Kidney capillary endothelial cell (primary cell): ENCODE measurements around the gene RNF126.
"Not testable (repeated sequence)": the region's sequence is repeated elsewhere in the genome, so short reads cannot be mapped to it uniquely, and the experiment has no call there.

Source experiments
- DNase-seq: peaks from one replicate; pipeline ENCODE4 v3.0.0-alpha.2; 2018; ENCODE audit warnings: low spot score

RNF126 gene

DNA sequence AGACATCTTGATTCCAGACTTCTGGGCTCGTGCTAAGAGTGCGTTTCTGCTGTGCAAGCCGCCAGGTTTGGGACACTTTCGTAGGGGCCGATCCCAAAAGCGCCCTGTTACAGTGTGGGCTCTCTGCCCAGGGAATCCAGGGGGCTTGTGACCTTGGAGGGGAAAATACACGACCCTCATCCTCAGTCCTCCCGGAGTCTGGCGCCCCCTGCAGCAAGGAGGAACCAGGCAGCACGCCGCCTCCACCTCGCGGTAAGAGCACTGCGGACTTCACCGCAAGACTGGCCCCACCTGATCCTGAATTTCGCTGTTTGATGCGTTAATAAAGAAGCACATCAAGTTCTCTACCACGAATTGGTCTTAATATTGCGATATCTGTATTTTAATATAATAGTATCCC lies 34.8 kb downstream of the RNF126 start:
- DNase-seq: no peak

- not testable (repeated sequence) for DNase-seq
These were observed 36.4 kb downstream of the RNF126 start for GRCh38 chr19:626566-626965.

GRCh38 chr19:625257-625656 lies 37.8 kb downstream of the RNF126 start:
- no peak for DNase-seq

DNA sequence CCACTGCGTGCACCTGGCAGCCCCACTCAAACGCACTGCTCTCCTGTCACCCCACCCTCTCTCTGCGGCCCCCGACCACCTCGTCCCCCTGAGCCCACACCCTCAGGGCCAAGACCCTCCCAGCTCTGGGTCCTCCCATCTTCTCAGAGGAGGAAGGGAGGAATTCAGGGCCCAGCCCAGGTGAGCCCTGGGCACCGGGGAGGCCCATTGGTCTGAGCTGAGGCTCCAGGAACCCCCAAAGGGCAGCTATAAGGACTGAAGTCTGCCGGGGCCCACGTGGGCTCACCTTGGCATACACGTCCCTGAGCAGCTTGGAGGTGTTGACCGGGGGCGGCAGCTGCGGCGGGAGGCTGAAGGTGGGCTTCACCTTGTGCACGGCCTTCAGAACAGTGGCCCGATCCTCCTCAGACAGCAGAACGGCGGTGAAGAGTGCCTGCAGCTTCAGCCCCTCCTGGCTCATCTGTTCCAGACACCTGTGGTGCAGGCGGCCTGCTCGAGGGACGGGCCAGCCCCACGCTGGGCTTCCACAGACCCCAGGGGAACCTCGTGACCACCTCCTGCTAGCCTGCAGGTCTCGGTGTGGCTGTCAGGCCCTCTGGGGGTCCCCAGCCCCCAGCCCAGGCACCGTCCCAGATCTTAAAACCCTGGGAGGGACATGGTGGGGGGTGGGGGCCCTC lies 38.4 kb downstream of the RNF126 start:
- DNase-seq: no peak

DNA sequence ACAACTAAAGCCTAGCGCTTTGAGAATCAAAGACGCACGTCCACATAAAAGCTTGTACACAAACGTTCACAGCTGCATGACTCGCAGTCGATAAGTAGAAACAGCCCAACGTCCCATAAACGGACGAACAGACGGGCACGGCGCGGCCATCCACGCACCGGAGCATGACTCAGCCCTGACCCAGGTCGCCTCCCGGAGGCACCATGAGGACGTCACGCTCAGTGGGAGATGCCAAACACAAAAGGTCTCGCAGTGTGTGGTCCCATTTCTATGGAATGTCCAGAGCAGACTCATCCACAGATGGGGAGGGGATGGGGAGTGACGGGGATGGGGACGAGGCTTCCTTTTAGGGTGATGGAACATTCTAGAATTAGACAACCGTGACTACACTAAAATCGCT lies 39.0 kb downstream of the RNF126 start:
- no peak for DNase-seq

DNA sequence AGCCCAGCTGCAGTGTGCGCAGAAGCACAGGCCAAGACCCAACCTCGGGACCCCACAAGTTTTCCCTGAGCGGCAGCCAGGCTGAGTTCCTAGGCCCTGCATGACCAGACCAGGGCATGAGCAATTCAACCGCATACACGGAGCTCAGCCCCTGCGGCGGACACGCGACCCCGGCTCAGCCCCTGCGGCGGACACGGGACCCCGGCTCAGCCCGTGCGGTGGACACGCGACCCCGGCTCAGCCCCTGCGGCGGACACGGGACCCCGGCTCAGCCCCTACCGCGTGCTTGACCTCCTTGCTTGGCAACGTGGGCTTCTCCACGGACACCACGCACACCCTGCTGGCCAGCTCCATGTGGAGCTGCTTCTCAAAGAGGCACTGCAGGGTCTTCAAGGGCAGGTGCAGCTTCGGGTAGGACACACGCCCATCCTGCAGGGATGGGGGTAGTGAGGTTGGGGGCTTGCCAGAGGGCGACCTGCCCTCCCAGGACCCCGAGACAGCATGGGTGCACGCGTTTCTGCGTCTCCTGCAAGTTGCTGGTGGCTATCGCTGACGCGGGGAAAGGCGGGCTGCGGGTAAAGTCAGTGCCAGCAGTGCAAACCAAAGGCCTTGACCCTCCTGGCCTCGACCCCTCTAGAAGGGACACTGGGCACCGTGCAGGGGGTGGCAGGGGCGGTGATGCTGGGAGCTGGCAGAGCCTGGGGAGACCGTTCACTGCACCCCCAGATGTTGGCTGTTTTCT lies 39.7 kb downstream of the RNF126 start:
- DNase-seq: no peak

- DNase-seq: no peak
These were observed 40.3 kb downstream of the RNF126 start for GRCh38 chr19:622666-623065.

DNA sequence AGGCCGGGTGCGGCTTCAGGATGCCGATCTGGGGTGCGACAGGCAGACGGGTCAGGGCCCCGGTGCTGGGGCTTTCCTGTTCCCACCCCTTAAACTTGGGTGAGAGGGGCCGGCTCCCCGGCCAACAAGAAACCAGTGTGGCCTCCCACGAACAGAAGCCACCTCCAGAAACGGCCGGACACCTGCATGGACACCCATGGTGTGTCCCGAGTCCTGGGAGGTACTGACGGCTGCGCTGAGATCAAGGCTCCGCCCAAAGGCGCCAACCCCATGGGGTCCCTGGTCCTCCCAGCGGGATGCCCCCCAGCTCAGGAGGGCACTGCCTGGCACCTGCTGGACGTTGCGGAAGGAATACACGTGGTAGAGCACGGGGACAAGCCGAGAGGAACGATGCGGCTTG lies 41.2 kb downstream of the RNF126 start:
- no peak for DNase-seq

DNA sequence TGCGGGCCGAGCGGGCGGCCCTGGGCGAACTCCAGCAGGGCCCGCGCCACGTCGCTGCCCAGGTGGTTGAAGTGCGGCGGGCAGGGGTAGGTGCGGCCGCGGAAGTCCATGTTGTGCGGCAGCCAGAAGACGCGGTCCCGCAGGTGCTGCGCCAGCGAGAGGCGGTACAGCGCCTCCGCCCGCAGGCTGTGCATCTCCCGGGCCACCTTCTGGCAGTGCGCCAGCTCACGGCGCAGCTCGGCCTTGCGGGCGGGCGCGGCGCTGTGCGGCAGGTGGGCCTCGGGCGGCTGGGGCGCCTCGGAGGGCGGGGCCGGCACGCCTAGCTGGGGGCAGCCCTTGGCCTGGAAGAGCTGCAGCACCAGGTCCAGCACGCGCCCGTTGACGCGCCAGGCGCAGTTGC lies 41.8 kb downstream of the RNF126 start:
- not testable (repeated sequence) for DNase-seq

DNA sequence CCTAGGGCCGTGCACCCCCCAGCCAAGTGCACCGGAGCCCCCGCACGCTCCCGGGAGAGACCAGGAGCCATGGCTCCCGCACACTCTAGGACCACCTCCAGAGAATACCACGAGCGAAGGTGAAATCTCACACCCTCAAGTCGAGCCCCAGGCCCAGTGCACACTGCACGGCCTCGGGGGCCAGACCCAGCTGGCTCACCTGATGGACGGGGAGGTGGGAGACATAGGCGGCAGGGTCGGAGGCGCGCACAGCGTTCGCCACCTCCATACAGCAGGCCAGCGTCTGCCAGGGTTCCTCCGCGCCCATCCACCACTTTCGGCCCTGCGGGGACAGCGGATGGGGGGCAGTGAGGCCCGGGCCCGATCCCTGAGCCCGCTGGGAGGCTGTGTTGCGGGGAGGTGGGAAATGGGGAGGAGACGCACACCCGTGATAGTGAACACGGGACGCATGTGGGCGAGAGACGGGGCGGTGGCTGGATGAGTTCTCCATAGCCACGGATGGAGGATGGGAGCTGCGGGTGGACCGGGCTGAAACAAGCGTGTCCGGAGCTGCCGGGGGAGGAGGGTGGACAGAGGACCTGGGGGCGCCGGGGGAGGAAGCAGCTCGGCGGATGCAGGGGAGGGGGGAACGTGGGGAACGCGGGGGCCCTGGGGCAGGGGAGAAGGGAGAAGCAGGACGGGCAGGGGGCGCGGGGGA lies 42.7 kb downstream of the RNF126 start:
- no peak for DNase-seq

DNA sequence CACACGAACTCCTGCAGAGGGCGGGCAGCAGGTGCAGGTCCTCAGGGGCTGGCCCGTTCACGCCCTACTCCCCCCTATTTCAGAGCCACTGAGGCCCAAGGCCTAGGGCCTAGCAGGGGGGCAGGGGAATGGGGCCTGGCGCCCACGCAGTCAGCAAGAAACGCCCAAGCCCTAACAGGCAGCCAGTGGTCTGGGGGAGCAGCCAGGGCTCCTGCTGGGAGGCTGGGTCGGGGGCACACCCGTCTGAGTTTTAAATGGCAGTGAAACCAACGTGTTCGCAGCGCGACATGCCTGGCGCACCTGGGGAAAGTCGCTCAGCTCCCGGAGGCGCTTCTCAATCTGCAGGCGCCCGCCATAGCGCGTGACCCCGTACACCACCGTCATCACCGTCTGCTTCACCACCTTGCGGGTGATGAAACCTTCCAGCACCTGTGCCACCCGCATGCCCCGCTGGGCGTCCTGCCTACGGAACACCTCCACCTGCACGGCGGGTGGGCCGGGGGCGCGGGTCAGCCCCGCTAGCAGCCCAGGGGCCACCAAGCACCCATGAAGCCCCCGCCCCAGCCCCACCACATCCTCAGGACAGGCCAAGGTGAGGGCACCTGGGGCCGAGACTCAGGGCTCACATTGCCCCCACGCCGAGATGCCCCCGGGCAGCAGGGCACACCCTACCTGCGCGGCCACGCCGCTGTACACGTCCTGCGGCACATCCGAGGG lies 43.6 kb downstream of the RNF126 start:
- no peak for DNase-seq

DNA sequence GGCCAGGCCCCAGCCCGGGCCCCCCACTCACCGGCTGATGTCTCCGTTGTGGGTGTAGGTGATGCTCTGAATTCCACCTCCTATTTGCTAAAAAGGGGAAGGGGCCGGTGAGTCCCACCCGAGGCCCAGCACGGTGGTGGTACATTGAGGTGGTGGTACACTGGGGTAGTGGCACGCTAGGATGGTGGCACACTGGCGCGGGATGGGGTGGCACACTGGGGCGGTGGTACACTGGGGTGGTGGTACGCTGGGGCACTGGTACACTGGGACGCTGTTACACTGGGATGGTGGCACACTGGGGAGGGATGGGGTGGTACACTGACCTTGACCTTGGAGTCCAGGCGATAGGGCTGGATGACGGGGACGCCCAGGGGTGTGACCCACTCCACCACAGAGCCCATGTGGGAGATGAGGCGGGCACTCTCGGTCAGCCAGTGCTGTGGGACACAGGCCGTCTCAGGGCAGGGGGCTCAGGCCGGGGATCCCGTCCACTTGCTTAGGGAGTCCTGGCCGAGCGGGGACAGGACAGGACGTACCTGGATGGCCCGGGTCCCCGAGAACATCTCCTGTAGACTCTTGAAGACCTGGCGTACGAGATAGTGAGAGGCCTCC lies 44.2 kb downstream of the RNF126 start:
- no peak for DNase-seq

DNA sequence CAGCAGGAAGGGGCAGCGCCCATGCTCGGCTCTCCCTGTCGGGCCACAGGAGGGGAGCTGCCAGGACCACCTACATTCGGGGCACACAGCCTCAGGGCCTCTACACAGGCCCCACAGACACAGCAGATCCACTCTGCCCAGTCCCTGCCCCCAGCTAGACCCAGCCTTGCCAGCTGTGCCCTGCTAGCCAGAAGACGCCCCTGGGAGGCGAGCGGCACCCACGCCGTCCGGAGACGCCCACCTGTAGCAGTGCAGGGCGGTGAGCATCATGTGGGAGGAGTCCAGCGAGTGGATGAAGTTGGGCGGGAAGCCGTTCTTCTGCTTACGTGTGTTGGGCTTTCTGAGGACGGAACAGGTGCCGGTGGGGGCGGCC lies 44.8 kb downstream of the RNF126 start:
- no peak for DNase-seq

DNA sequence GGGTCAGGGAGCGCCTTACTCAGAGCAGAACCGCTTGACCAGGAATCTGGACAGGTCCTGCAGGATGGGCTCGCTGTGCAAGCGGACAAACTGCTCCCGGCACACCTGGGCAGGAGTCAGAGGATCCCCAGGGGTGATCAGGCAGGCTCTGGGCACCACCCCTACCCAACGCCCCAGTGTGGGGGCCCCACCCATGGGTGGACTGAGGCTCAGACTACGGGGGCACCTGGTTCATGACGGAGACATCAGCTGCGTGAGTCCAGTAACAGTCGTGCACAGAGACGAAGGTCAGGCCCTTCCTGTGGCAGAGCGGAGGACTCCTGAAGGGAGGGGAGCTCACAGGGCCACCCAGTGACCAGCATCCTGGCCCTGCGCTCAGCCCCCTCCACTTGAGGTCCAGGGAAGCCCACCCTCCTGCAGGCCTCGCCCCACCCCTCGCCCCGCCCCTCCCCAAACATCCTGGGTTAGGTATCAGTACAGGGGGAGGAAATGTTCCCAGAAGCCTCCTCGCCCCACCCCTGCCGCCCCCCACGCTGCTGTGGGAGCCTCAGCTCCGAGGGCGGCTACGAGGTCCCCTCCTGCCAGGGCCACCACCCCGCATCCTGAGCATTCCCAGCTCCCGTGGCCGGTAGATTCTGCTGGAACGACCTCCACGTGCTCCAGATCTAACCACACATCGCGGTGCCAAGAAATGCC lies 45.3 kb downstream of the RNF126 start:
- DNase-seq: no peak

DNA sequence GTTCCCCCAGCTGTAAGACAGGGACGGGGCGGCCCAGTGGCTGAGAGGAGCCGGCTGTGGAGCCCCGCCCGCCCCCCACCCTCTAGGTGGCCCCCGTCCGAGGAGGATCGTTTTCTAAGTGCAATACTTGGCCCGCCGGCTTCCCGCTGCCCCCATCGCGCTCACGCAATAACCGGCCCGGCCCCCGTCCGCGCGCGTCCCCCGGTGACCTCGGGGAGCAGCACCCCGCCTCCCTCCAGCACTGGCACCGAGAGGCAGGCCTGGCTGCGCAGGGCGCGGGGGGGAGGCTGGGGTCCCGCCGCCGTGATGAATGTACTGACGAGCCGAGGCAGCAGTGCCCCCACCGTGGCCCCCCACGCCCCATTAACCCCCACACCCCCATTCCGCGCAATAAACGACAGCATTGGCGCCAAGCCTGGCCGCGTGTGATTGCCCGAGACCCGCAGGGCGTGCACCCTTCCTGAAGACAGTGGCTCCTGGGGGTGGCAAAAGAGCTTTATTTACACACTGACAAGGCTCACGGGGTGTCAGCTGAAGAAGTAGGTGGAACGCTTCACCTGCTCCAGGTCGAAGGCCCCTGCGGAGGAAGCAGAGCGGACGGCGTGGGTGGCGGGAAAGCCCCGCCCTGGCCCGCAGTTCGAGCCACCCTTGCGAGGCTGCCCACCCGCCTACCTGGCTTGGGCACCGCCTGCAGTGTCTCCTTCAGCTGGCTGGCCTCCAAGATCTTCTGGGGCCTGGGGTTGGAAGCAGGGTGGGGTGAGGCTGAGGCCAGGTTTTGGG lies 46.1 kb downstream of the RNF126 start:
- DNase-seq: no peak

DNA sequence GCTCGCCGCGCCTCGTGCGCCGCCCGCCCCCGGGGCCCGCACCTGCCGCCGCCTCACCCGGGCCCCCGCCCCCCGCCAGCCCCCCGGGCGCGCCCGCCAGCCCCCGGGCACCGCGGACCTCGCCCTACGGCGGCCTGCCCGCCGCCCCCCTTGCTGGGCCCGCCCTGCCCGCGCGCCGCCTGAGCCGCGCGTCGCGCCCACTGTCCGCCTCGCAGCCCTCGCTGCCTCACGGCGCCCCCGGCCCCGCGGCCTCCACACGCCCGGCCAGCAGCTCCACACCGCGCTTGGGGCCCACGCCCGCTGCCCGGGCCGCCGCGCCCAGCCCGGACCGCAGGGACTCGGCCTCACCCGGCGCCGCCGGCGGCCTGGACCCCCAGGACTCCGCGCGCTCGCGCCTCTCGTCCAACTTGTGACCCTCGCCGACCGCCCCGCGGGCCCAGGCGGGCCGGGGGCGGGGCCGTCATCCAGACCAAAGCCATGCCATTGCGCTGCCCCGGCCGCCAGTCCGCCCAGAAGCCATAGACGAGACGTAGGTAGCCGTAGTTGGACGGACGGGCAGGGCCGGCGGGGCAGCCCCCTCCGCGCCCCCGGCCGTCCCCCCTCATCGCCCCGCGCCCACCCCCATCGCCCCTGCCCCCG lies 46.8 kb downstream of the RNF126 start:
- no peak for DNase-seq

DNA sequence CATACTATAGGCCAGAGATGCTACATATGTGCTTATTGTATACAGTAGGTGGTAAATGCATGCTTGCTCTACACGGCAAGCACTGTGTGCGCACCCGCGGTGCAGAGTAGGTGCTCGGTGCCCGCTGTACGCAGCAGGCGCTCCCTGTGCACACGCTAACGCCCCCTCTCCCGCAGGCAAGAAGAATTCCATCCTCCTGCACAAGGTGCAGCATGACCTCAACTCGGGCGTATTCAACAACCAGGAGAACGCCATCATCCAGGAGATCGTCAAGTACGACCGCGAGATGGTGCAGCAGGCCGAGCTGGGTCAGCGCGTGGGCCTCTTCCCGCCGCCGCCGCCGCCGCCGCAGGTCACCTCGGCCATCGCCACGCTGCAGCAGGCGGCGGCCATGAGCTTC lies 47.4 kb downstream of the RNF126 start:
- DNase-seq: no peak

GRCh38 chr19:613732-614567 lies 49.1 kb downstream of the RNF126 start:
- no peak for DNase-seq

DNA sequence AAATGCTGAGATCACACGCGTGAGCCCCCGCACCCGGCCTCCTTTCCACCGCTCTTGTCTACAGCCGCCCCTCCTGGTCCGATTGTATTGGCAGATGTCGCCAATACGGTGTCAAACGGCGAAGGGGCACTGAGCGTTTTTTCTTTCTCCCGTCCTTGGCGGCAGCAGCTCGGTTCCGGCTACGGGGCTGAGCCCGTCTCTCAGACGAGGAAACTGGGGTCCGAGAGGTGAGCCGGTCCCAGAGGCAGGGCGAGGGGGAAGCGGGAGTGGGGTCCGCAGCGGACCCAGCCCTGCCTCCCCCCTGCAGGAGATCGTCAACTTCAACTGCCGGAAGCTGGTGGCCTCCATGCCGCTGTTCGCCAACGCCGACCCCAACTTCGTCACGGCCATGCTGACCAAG lies 50.1 kb downstream of the RNF126 start:
- no peak for DNase-seq
